HL-60 (cell line): ENCODE data around the gene SENP7.

Source experiments
- CTCF ChIP-seq: IDR thresholded peaks from one replicate; pipeline ENCODE4 v1.5.1; 2011; ENCODE audit warnings: low read length, control low read depth, inconsistent platforms; ENCODE audit not compliant: insufficient read depth
- GABPA ChIP-seq: IDR thresholded peaks from 2 replicates; pipeline ENCODE4 v1.6.1; 2012; ENCODE audit warnings: low read depth
- POLR2AphosphoS5 ChIP-seq: IDR thresholded peaks from 2 replicates; pipeline ENCODE4 v1.6.1; 2012; ENCODE audit warnings: low read depth
- REST ChIP-seq: IDR thresholded peaks from 2 replicates; pipeline ENCODE4 v1.6.1; 2012; ENCODE audit warnings: low read depth; ENCODE audit not compliant: insufficient replicate concordance

- TF ChIP-seq REST: no peak
- TF ChIP-seq CTCF: no peak
- TF ChIP-seq GABPA: no peak
- no peak for TF ChIP-seq POLR2AphosphoS5
These were observed 125.7 kb downstream of the SENP7 start for GRCh38 chr3:101387351-101387750.
